CD14-positive monocyte (primary cell): Measurements from ENCODE around the gene AANAT. TPM values are rescaled to one million over a fixed set of nuclear protein-coding genes. Genes with fewer than 3 reads are reported as not detected.

Experiments used
- DNase-seq, 3 donors: peaks; one replicate each; pipeline ENCODE4 v3.0.0-alpha.2; 2011 to 2022
- H2AFZ ChIP-seq: 2 replicates; pipeline ENCODE4 v1.6.0; 2012; ENCODE audit warnings: mild to moderate bottlenecking, low read depth, low read length, inconsistent platforms; ENCODE audit not compliant: insufficient read depth, poor library complexity, severe bottlenecking
- H3K27ac ChIP-seq, 2 donors: 1 replicate in 1 of 2; 2 replicates in 1 of 2; pipeline ENCODE4 v1.5.1; 2012 to 2013; ENCODE audit warnings: low read length in 2 of 2, control low read depth in 1 of 2, inconsistent platforms in 1 of 2, low read depth in 1 of 2, mild to moderate bottlenecking in 1 of 2
- H3K27me3 ChIP-seq, 2 donors: one replicate each; pipeline versions ENCODE4 v1.6.0 to v1.6.1; 2011 to 2013; ENCODE audit warnings: low read length in 2 of 2; ENCODE audit not compliant: control insufficient read depth in 2 of 2, insufficient read depth in 2 of 2
- H3K36me3 ChIP-seq, 2 donors: replicated peaks in 1 of 2; 1 replicate in 1 of 2; 2 replicates in 1 of 2; pipeline versions ENCODE4 v1.5.1 to v1.6.1; 2012 to 2013; ENCODE audit warnings: low read length in 2 of 2, control low read depth in 1 of 2, inconsistent platforms in 1 of 2, mild to moderate bottlenecking in 1 of 2; ENCODE audit not compliant: insufficient read depth in 2 of 2, control insufficient read depth in 1 of 2
- H3K4me1 ChIP-seq, 2 donors: 1 replicate in 1 of 2; 2 replicates in 1 of 2; pipeline versions ENCODE4 v1.5.1 to v1.6.1; 2012 to 2013; ENCODE audit warnings: low read length in 2 of 2, control low read depth in 1 of 2, inconsistent platforms in 1 of 2, mild to moderate bottlenecking in 1 of 2, moderate library complexity in 1 of 2; ENCODE audit not compliant: insufficient read depth in 2 of 2, control insufficient read depth in 1 of 2
- H3K4me2 ChIP-seq: replicated peaks from 2 replicates; pipeline ENCODE3; 2012; ENCODE audit warnings: low read length, moderate library complexity, mild to moderate bottlenecking; ENCODE audit not compliant: poor library complexity, severe bottlenecking; ENCODE audit errors: extremely low read depth
- H3K4me3 ChIP-seq, 3 experiments: fragments of 200-600 bp in 1 of 3; sonication (generic) in 1 of 3; replicated peaks in 1 of 3; 1 replicate in 2 of 3; 2 replicates in 1 of 3; pipeline ENCODE4 v1.5.1; 2011 to 2013; ENCODE audit warnings: low read length in 3 of 3, mild to moderate bottlenecking in 3 of 3, control low read depth in 2 of 3, low read depth in 2 of 3, inconsistent platforms in 1 of 3, moderate library complexity in 1 of 3
- H3K79me2 ChIP-seq: 2 replicates; pipeline ENCODE4 v1.6.0; 2012; ENCODE audit warnings: mild to moderate bottlenecking, control low read depth, inconsistent platforms, low read length, moderate library complexity; ENCODE audit not compliant: insufficient read depth
- H3K9ac ChIP-seq: 2 replicates; pipeline ENCODE4 v1.6.0; 2017; ENCODE audit warnings: low read length, mild to moderate bottlenecking; ENCODE audit not compliant: insufficient read depth, poor library complexity, severe bottlenecking
- H3K9me3 ChIP-seq, 2 donors: replicated peaks in 1 of 2; 1 replicate in 1 of 2; 2 replicates in 1 of 2; pipeline versions ENCODE4 v1.5.1 to v1.6.1; 2012 to 2013; ENCODE audit warnings: low read length in 2 of 2, control low read depth in 1 of 2; ENCODE audit not compliant: control insufficient read depth in 1 of 2, insufficient read depth in 1 of 2
- H4K20me1 ChIP-seq: 2 replicates; pipeline ENCODE4 v1.6.0; 2012; ENCODE audit warnings: mild to moderate bottlenecking, low read length, control low read depth, moderate library complexity; ENCODE audit not compliant: insufficient read depth
- H3K27ac Mint-ChIP-seq, 7 donors: one replicate each; pipeline ENCODE4 v1.8.0; 2020; ENCODE audit warnings: mild to moderate bottlenecking in 7 of 7, mixed read lengths in 7 of 7, moderate library complexity in 6 of 7, inconsistent platforms in 2 of 7
- H3K27me3 Mint-ChIP-seq, 3 donors: one replicate each; pipeline ENCODE4 v1.8.0; 2021 to 2022; ENCODE audit warnings: low read depth in 3 of 3, mild to moderate bottlenecking in 3 of 3, mixed read lengths in 3 of 3, moderate library complexity in 3 of 3, inconsistent platforms in 1 of 3
- H3K36me3 Mint-ChIP-seq, 2 donors: one replicate each; pipeline ENCODE4 v1.8.0; 2020; ENCODE audit warnings: mixed read lengths in 2 of 2, inconsistent platforms in 1 of 2, mild to moderate bottlenecking in 1 of 2
- H3K4me1 Mint-ChIP-seq: one replicate; pipeline ENCODE4 v1.8.0; 2020; ENCODE audit warnings: mild to moderate bottlenecking, mixed read lengths
- H3K4me3 Mint-ChIP-seq, 2 donors: one replicate each; pipeline ENCODE4 v1.8.0; 2020; ENCODE audit warnings: mild to moderate bottlenecking in 2 of 2, mixed read lengths in 2 of 2, moderate library complexity in 1 of 2
- H3K9me3 Mint-ChIP-seq, 7 donors: one replicate each; pipeline ENCODE4 v1.8.0; 2020 to 2022; ENCODE audit warnings: mixed read lengths in 7 of 7, mild to moderate bottlenecking in 6 of 7, moderate library complexity in 6 of 7, inconsistent platforms in 2 of 7
- WGBS: methylation state at CpG from one replicate; pipeline ENCODE4 v1.1.5; 2013; ENCODE audit warnings: missing lambda C conversion rate; ENCODE audit not compliant: insufficient coverage; 5-methylcytosine and 5-hydroxymethylcytosine counted together
- intact Hi-C, 2 donors: fragments of 100-400 bp; cut with micrococcal nuclease; formaldehyde crosslinking; loops; one replicate each; pipeline versions ENCODE4 v1.15.0 to v1.15.1; 2023
- polyA plus RNA-seq, 3 donors: library from polyadenylated mRNA; depleted of rRNA in 1 of 3; unstranded in 2 of 3; stranded (reverse) in 1 of 3; fragments of 300-500 nt in 2 of 3; fragments of >200 nt in 1 of 3; fragmentation: Illumina TruSeq in 2 of 3; gene quantifications; 1 replicate in 2 of 3; 2 replicates in 1 of 3; pipeline ENCODE4 v1.2.3, GENCODE V29; 2012 to 2021
- TF ChIP-seq, protein P1 (sequence below): fragments of 200-600 bp; IDR thresholded peaks from one replicate; pipeline ENCODE4 v1.8.0; 2022; ENCODE audit warnings: antibody characterized with exemption, mild to moderate bottlenecking

Gene AANAT
- polyA plus RNA-seq, 3 donors = not detected

GRCh38 chr17:76420356-76421043 lies 46.9 kb upstream of the AANAT start:
- Histone ChIP-seq H3K4me1 (no peaks in the 10 kb centered on the region), H3K79me2 (peaks cover 24% of the 10 kb centered on the region), H3K9ac (no peak overlapping the region), H3K27ac (no peak overlapping the region), H3K9me3 (no peaks in the 10 kb centered on the region), H3K27me3 (no peaks in the 10 kb centered on the region), H4K20me1 (peaks cover 70% of the 10 kb centered on the region), H3K36me3 (peaks cover 3 to 16% of the 10 kb centered on the region in 2 donors), H3K4me2 (no peak overlapping the region), H2AFZ (no peak overlapping the region), H3K4me3 (no peak overlapping the region)
- Mint-ChIP-seq H3K4me3 (no peak overlapping the region), H3K9me3 (no peaks in the 10 kb centered on the region), H3K27me3 (peaks cover 0 to 3% (median 0%) of the 10 kb centered on the region in 3 donors), H3K4me1 (peaks cover 2% of the 10 kb centered on the region), H3K27ac (peak overlapping the region in 1 of 7 donors; percentile 30), H3K36me3 (peaks cover 19 to 39% of the 10 kb centered on the region in 2 donors)
- 85% methylated on average over 10 of the region's 10 CpGs for WGBS
- TF ChIP-seq, protein P1, sequence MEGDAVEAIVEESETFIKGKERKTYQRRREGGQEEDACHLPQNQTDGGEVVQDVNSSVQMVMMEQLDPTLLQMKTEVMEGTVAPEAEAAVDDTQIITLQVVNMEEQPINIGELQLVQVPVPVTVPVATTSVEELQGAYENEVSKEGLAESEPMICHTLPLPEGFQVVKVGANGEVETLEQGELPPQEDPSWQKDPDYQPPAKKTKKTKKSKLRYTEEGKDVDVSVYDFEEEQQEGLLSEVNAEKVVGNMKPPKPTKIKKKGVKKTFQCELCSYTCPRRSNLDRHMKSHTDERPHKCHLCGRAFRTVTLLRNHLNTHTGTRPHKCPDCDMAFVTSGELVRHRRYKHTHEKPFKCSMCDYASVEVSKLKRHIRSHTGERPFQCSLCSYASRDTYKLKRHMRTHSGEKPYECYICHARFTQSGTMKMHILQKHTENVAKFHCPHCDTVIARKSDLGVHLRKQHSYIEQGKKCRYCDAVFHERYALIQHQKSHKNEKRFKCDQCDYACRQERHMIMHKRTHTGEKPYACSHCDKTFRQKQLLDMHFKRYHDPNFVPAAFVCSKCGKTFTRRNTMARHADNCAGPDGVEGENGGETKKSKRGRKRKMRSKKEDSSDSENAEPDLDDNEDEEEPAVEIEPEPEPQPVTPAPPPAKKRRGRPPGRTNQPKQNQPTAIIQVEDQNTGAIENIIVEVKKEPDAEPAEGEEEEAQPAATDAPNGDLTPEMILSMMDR = no peak
- intact Hi-C loops = no loop called here
- DNase-seq = no peak

- Histone ChIP-seq H3K9ac (no peak overlapping the region), H3K27ac (no peak overlapping the region), H3K4me3 (no peak overlapping the region), H3K79me2 (peaks cover 28% of the 10 kb centered on the region), H3K27me3 (no peaks in the 10 kb centered on the region), H3K36me3 (peaks cover 3 to 16% of the 10 kb centered on the region in 2 donors), H3K4me1 (no peaks in the 10 kb centered on the region), H4K20me1 (peaks cover 74% of the 10 kb centered on the region), H2AFZ (no peak overlapping the region), H3K9me3 (no peaks in the 10 kb centered on the region), H3K4me2 (no peak overlapping the region)
- Mint-ChIP-seq H3K27me3 (peaks cover 0 to 3% (median 0%) of the 10 kb centered on the region in 3 donors), H3K4me1 (peaks cover 2% of the 10 kb centered on the region), H3K4me3 (no peak overlapping the region), H3K36me3 (peaks cover 20 to 39% of the 10 kb centered on the region in 2 donors), H3K9me3 (no peaks in the 10 kb centered on the region), H3K27ac (no peak overlapping the region)
- no peak for DNase-seq
- WGBS = 95% methylated on average over 3 of the region's 7 CpGs
- intact Hi-C loops = no loop called here
- TF ChIP-seq, protein P1 = no peak
Measured at GRCh38 chr17:76421044-76421407, 46.4 kb upstream of the AANAT start.
